GM23248 (cell line): ENCODE results near the gene VCP. TPM values are rescaled to one million over a fixed set of nuclear protein-coding genes. Genes with fewer than 3 reads are reported as not detected.

Experiments used
- DNase-seq: peaks from one replicate; pipeline ENCODE4 v3.0.0-alpha.2; 2015
- H2AFZ ChIP-seq: fragments of 200-600 bp; sonication (generic); 2 replicates; pipeline ENCODE4 v1.6.1; 2016; ENCODE audit warnings: antibody characterized with exemption
- H3F3A ChIP-seq: fragments of 200-600 bp; sonication (generic); 2 replicates; pipeline ENCODE4 v1.6.1; 2016; ENCODE audit warnings: mild to moderate bottlenecking, antibody characterized with exemption, mixed run types; ENCODE audit not compliant: insufficient read depth
- H3K27ac ChIP-seq: fragments of 200-600 bp; sonication (generic); 2 replicates; pipeline ENCODE4 v1.5.1; 2016; ENCODE audit warnings: mild to moderate bottlenecking
- H3K27me3 ChIP-seq: fragments of 200-600 bp; sonication (generic); replicated peaks from 2 replicates; pipeline ENCODE4 v1.6.1; 2016; ENCODE audit warnings: mild to moderate bottlenecking; ENCODE audit not compliant: insufficient read depth
- H3K36me3 ChIP-seq: fragments of 200-600 bp; sonication (generic); 2 replicates; pipeline ENCODE4 v1.6.1; 2016; ENCODE audit warnings: low read depth, mild to moderate bottlenecking
- H3K4me1 ChIP-seq: fragments of 200-600 bp; sonication (generic); 2 replicates; pipeline ENCODE4 v1.6.1; 2016; ENCODE audit warnings: mild to moderate bottlenecking; ENCODE audit not compliant: insufficient read depth
- H3K4me2 ChIP-seq: fragments of 200-600 bp; sonication (generic); one replicate; pipeline ENCODE4 v1.6.1; 2016; ENCODE audit warnings: mild to moderate bottlenecking; ENCODE audit not compliant: unreplicated experiment
- H3K4me3 ChIP-seq: fragments of 200-600 bp; sonication (generic); 2 replicates; pipeline ENCODE4 v1.5.1; 2016; ENCODE audit warnings: mild to moderate bottlenecking
- H3K79me2 ChIP-seq: fragments of 200-600 bp; sonication (generic); 2 replicates; pipeline ENCODE4 v1.6.1; 2016; ENCODE audit warnings: mild to moderate bottlenecking; ENCODE audit not compliant: insufficient read depth
- H3K9ac ChIP-seq: fragments of 200-600 bp; sonication (generic); 2 replicates; pipeline ENCODE4 v1.6.1; 2016; ENCODE audit warnings: mild to moderate bottlenecking
- H3K9me2 ChIP-seq: fragments of 200-600 bp; sonication (generic); 2 replicates; pipeline ENCODE4 v1.6.1; 2016; ENCODE audit warnings: mixed run types, mild to moderate bottlenecking, moderate library complexity; ENCODE audit not compliant: insufficient read depth
- H3K9me3 ChIP-seq: fragments of 200-600 bp; sonication (generic); one replicate; pipeline ENCODE4 v1.6.1; 2017; ENCODE audit warnings: low read depth
- H4K20me1 ChIP-seq: fragments of 200-600 bp; sonication (generic); 2 replicates; pipeline ENCODE4 v1.6.0; 2016; ENCODE audit not compliant: insufficient read depth
- EZH2 ChIP-seq: fragments of 200-600 bp; sonication (generic); IDR thresholded peaks from 2 replicates; pipeline ENCODE4 v1.6.1; 2018; ENCODE audit warnings: antibody characterized with exemption, mild to moderate bottlenecking; ENCODE audit not compliant: insufficient read depth, poor library complexity, severe bottlenecking
- EZH2phosphoT487 ChIP-seq: fragments of 200-600 bp; sonication (generic); IDR thresholded peaks from 2 replicates; pipeline ENCODE4 v1.6.1; 2018; ENCODE audit warnings: antibody characterized with exemption, moderate library complexity, mild to moderate bottlenecking, low read depth; ENCODE audit not compliant: insufficient read depth
- WGBS, 2 experiments: methylation state at CpG; one replicate each; pipeline ENCODE4 v1.1.6; 2015 to 2017; ENCODE audit warnings: low lambda C conversion rate in 2 of 2, low coverage in 1 of 2; ENCODE audit errors: missing lambda C conversion rate in 2 of 2; 5-methylcytosine and 5-hydroxymethylcytosine counted together
- in situ Hi-C: fragments of 300-500 bp; cut with MboI; formaldehyde crosslinking; loops from 2 replicates; pipeline ENCODE4 v1.15.0; 2020
- polyA plus RNA-seq: library from polyadenylated mRNA; unstranded; fragments of >200 nt; fragmentation: Nextera tagmentation; extraction: Ambion mirVana; gene quantifications from 2 replicates; pipeline ENCODE4 v1.2.1, GENCODE V29; 2016
- total RNA-seq: library from RNA; depleted of rRNA; stranded (reverse); fragments of >200 nt; shearing (Covaris generic); gene quantifications from 2 replicates; pipeline ENCODE4 v1.2.3, GENCODE V29; 2014

VCP gene
- total and polyA plus RNA-seq, 2 experiments from 2014 or later: 255 to 295 TPM

GRCh38 chr9:35078066-35078465, 5.6 kb upstream of the VCP start:
- Histone ChIP-seq H3K36me3 (no peaks in the 10 kb centered on the region), H3K79me2 (peaks cover 29% of the 10 kb centered on the region), H3K9ac (peak overlapping the region; percentile 83), H3K4me3 (peak overlapping the region; percentile 79), H3K27ac (no peak overlapping the region), H4K20me1 (no peaks in the 10 kb centered on the region), H3K4me2 (peak overlapping the region; percentile 98), H3K9me2 (no peaks in the 10 kb centered on the region), H2AFZ (no peak overlapping the region), H3K9me3 (no peaks in the 10 kb centered on the region), H3K4me1 (peaks cover 17% of the 10 kb centered on the region), H3F3A (peaks cover 14% of the 10 kb centered on the region), H3K27me3 (no peaks in the 10 kb centered on the region)
- no peak for DNase-seq
- in situ Hi-C loops: no loop called here
- TF ChIP-seq EZH2: no peak
- no peak for TF ChIP-seq EZH2phosphoT487
- 81 to 90% methylated on average over 3 to 4 of the region's 4 CpGs for WGBS, 2 experiments

GRCh38 chr9:35076848-35077247, 4.4 kb upstream of the VCP start:
- in situ Hi-C loops: no loop called here

GRCh38 chr9:35075358-35075757, 2.9 kb upstream of the VCP start:
- TF ChIP-seq EZH2 (no peak), EZH2phosphoT487 (no peak)
- Histone ChIP-seq H3K4me2 (no peak overlapping the region), H3K36me3 (no peaks in the 10 kb centered on the region), H3K9me3 (no peaks in the 10 kb centered on the region), H3K4me3 (no peak overlapping the region), H2AFZ (no peak overlapping the region), H3F3A (peaks cover 24% of the 10 kb centered on the region), H4K20me1 (peaks cover under 1% of the 10 kb centered on the region; the same call in 1 of the 2 replicates), H3K9ac (no peak overlapping the region), H3K27ac (no peak overlapping the region), H3K79me2 (peaks cover 44% of the 10 kb centered on the region), H3K4me1 (peaks cover 23% of the 10 kb centered on the region), H3K9me2 (no peaks in the 10 kb centered on the region), H3K27me3 (no peaks in the 10 kb centered on the region)
- WGBS, 2 experiments: 95 to 100% methylated on average over 4 of the region's 4 CpGs
- in situ Hi-C loops: no loop called here
- no peak for DNase-seq

More at GRCh38 chr9:35076848-35077247, 4.4 kb upstream of the VCP start:
- H3F3A ChIP-seq: peaks cover 17% of the 10 kb centered on the region
- no peak overlapping the region for H3K27ac ChIP-seq
- no peaks in the 10 kb centered on the region for H4K20me1 ChIP-seq
- peaks cover 29% of the 10 kb centered on the region for H3K79me2 ChIP-seq
- no peak overlapping the region for H3K4me2 ChIP-seq
- no peak overlapping the region for H3K4me3 ChIP-seq
- no peaks in the 10 kb centered on the region for H3K36me3 ChIP-seq
- no peak for DNase-seq
- WGBS, 2 experiments: 89 to 100% methylated on average over 3 to 4 of the region's 4 CpGs
- H3K9me3 ChIP-seq: no peaks in the 10 kb centered on the region
- H3K4me1 ChIP-seq: peaks cover 20% of the 10 kb centered on the region
- H3K27me3 ChIP-seq: no peaks in the 10 kb centered on the region
- no peak overlapping the region for H3K9ac ChIP-seq
- H3K9me2 ChIP-seq: no peaks in the 10 kb centered on the region
- no peak overlapping the region for H2AFZ ChIP-seq
- no peak for TF ChIP-seq EZH2phosphoT487
- no peak for TF ChIP-seq EZH2

GRCh38 chr9:35074791-35075190, 2.4 kb upstream of the VCP start:
- no peak for TF ChIP-seq EZH2phosphoT487
- no peak for TF ChIP-seq EZH2
- Histone ChIP-seq H3K27ac (no peak overlapping the region), H3K9me3 (no peaks in the 10 kb centered on the region), H4K20me1 (peaks cover 7% of the 10 kb centered on the region; the same call in 1 of the 2 replicates), H3K79me2 (peaks cover 50% of the 10 kb centered on the region), H3K4me3 (no peak overlapping the region), H2AFZ (no peak overlapping the region), H3K9me2 (no peaks in the 10 kb centered on the region), H3K4me1 (peaks cover 28% of the 10 kb centered on the region), H3K36me3 (no peaks in the 10 kb centered on the region), H3K9ac (no peak overlapping the region), H3K27me3 (no peaks in the 10 kb centered on the region), H3F3A (peaks cover 20% of the 10 kb centered on the region), H3K4me2 (no peak overlapping the region)
- WGBS, 2 experiments: 93 to 98% methylated on average over 8 of the region's 8 CpGs
- in situ Hi-C loops: no loop called here
- no peak for DNase-seq

GRCh38 chr9:35074141-35074540, 1.7 kb upstream of the VCP start:
- H2AFZ ChIP-seq: no peak overlapping the region
- in situ Hi-C loops: no loop called here
- no peaks in the 10 kb centered on the region for H3K9me3 ChIP-seq
- H3K9ac ChIP-seq: no peak overlapping the region
- TF ChIP-seq EZH2phosphoT487 (no peak), EZH2 (no peak)
- H3K79me2 ChIP-seq: peaks cover 54% of the 10 kb centered on the region
- H3K4me1 ChIP-seq: peaks cover 33% of the 10 kb centered on the region
- 92 to 97% methylated on average over 6 of the region's 6 CpGs for WGBS, 2 experiments
- no peak overlapping the region for H3K4me2 ChIP-seq
- H3K27ac ChIP-seq: no peak overlapping the region
- DNase-seq: no peak
- peaks cover 20% of the 10 kb centered on the region for H3F3A ChIP-seq
- no peaks in the 10 kb centered on the region for H3K36me3 ChIP-seq
- no peaks in the 10 kb centered on the region for H3K27me3 ChIP-seq
- H4K20me1 ChIP-seq: peaks cover 12% of the 10 kb centered on the region
- H3K9me2 ChIP-seq: no peaks in the 10 kb centered on the region
- H3K4me3 ChIP-seq: no peak overlapping the region
